IMR-90 (cell line): Measurements from ENCODE around the gene RNF19B. TPM values are rescaled to one million over a fixed set of nuclear protein-coding genes. Genes with fewer than 3 reads are reported as not detected.

ENCODE experiments used
- ATAC-seq: fragments of 200-7000 bp; cut with Tn5 transposase; 2 replicates; pipeline ENCODE4 v1.9.1; 2020; ENCODE audit warnings: low read depth, mild to moderate bottlenecking, moderate library complexity
- BruUV-seq: library from RNA; stranded (reverse); fragments of 400-500 nt; replicated peaks from 2 replicates; lab custom pipeline; 2021; lab: Mats Ljungman, UMichigan
- CTCF ChIA-PET: fragments of 300-600 bp; formaldehyde crosslinking; extraction: SDS; loops from one replicate; lab custom pipeline; 2021; ENCODE audit warnings: antibody characterized with exemption; lab: Yijun Ruan, JAX
- POLR2A ChIA-PET: fragments of 300-600 bp; sonication (Branson Sonifier 250); formaldehyde crosslinking; loops from one replicate; lab custom pipeline; 2022; ENCODE audit warnings: antibody characterized with exemption; ENCODE audit not compliant: unreplicated experiment; lab: Charles Lee
- DNase-seq: peaks from one replicate; pipeline ENCODE4 v3.0.0; 2013
- H2AFZ ChIP-seq: replicated peaks from 2 replicates; pipeline ENCODE3; 2013; ENCODE audit warnings: low read length, mild to moderate bottlenecking; ENCODE audit not compliant: poor library complexity
- H2AK5ac ChIP-seq: 2 replicates; pipeline ENCODE4 v1.6.1; 2013; ENCODE audit warnings: low read depth, low read length, inconsistent platforms
- H2AK9ac ChIP-seq: replicated peaks from 2 replicates; pipeline ENCODE3; 2013; ENCODE audit warnings: mild to moderate bottlenecking, low read depth, low read length, moderate library complexity; ENCODE audit not compliant: poor library complexity
- H2BK120ac ChIP-seq: 2 replicates; pipeline ENCODE4 v1.6.1; 2013; ENCODE audit warnings: low read depth, low read length, inconsistent platforms
- H2BK15ac ChIP-seq: 3 replicates; pipeline ENCODE4 v1.6.1; 2013; ENCODE audit warnings: low read depth, low read length, inconsistent platforms
- H2BK20ac ChIP-seq: 2 replicates; pipeline ENCODE4 v1.6.1; 2013; ENCODE audit warnings: low read depth, mild to moderate bottlenecking, inconsistent platforms, low read length, moderate library complexity
- H2BK5ac ChIP-seq: 2 replicates; pipeline ENCODE4 v1.6.1; 2013; ENCODE audit warnings: mild to moderate bottlenecking, low read depth, low read length, inconsistent platforms; ENCODE audit not compliant: poor library complexity, severe bottlenecking
- H3K14ac ChIP-seq: replicated peaks from 2 replicates; pipeline ENCODE4 v1.6.1; 2013; ENCODE audit warnings: low read depth, low read length, inconsistent platforms
- H3K18ac ChIP-seq: 2 replicates; pipeline ENCODE4 v1.6.1; 2013; ENCODE audit warnings: low read depth, low read length, control low read depth
- H3K23ac ChIP-seq: 2 replicates; pipeline ENCODE4 v1.6.1; 2013; ENCODE audit warnings: low read depth, low read length, inconsistent platforms
- H3K27ac ChIP-seq: 2 replicates; pipeline ENCODE4 v1.5.1; 2013; ENCODE audit warnings: mild to moderate bottlenecking, control low read depth, low read length; ENCODE audit not compliant: insufficient read depth
- H3K27me3 ChIP-seq: 2 replicates; pipeline ENCODE4 v1.6.1; 2013; ENCODE audit warnings: low read length; ENCODE audit not compliant: control insufficient read depth, insufficient read depth
- H3K36me3 ChIP-seq: 2 replicates; pipeline ENCODE4 v1.6.1; 2013; ENCODE audit warnings: low read length, mixed read lengths; ENCODE audit not compliant: control insufficient read depth, insufficient read depth
- H3K4ac ChIP-seq: 2 replicates; pipeline ENCODE4 v1.6.1; 2013; ENCODE audit warnings: low read depth, low read length, inconsistent platforms
- H3K4me1 ChIP-seq: 2 replicates; pipeline ENCODE4 v1.6.1; 2013; ENCODE audit warnings: low read length, mixed read lengths; ENCODE audit not compliant: control insufficient read depth, insufficient read depth
- H3K4me2 ChIP-seq: 2 replicates; pipeline ENCODE4 v1.6.1; 2013; ENCODE audit warnings: low read depth, mild to moderate bottlenecking, control low read depth, low read length, moderate library complexity
- H3K4me3 ChIP-seq: 2 replicates; pipeline ENCODE4 v1.5.1; 2013; ENCODE audit warnings: low read depth, mild to moderate bottlenecking, control low read depth, low read length, moderate library complexity; ENCODE audit not compliant: insufficient read depth
- H3K56ac ChIP-seq: 2 replicates; pipeline ENCODE4 v1.6.1; 2013; ENCODE audit warnings: low read length, inconsistent platforms; ENCODE audit not compliant: insufficient read depth; ENCODE audit errors: extremely low read depth
- H3K79me1 ChIP-seq, 2 experiments: 2 replicates each; pipeline ENCODE4 v1.6.1; 2013; ENCODE audit warnings: low read length in 2 of 2, inconsistent platforms in 1 of 2, low read depth in 1 of 2
- H3K9ac ChIP-seq: 2 replicates; pipeline ENCODE4 v1.6.1; 2013; ENCODE audit warnings: low read depth, low read length, control low read depth
- H3K9me1 ChIP-seq: 2 replicates; pipeline ENCODE4 v1.6.1; 2013; ENCODE audit warnings: low read length, inconsistent platforms; ENCODE audit not compliant: insufficient read depth
- H3K9me3 ChIP-seq: 2 replicates; pipeline ENCODE4 v1.6.1; 2013; ENCODE audit warnings: low read length; ENCODE audit not compliant: control insufficient read depth, insufficient read depth
- H4K20me1 ChIP-seq: 2 replicates; pipeline ENCODE4 v1.6.1; 2013; ENCODE audit warnings: low read length, inconsistent platforms; ENCODE audit not compliant: insufficient read depth
- H4K5ac ChIP-seq: 2 replicates; pipeline ENCODE4 v1.6.1; 2013; ENCODE audit warnings: mild to moderate bottlenecking, low read depth, low read length, control low read depth
- H4K8ac ChIP-seq, 2 experiments: 2 replicates each; pipeline ENCODE4 v1.6.1; 2013; ENCODE audit warnings: low read depth in 2 of 2, low read length in 2 of 2, control low read depth in 1 of 2, inconsistent platforms in 1 of 2
- H4K91ac ChIP-seq: 2 replicates; pipeline ENCODE4 v1.6.1; 2013; ENCODE audit warnings: low read depth, low read length, inconsistent platforms; ENCODE audit not compliant: insufficient read depth
- BHLHE40 ChIP-seq: fragments of 150-350 bp; IDR thresholded peaks from 2 replicates; pipeline ENCODE4 v1.6.1; 2016; ENCODE audit warnings: mild to moderate bottlenecking, low read depth, low read length
- CEBPB ChIP-seq: IDR thresholded peaks from 2 replicates; pipeline ENCODE4 v1.6.1; 2012; ENCODE audit warnings: low read depth, low read length, improper control_type of control experiment
- CHD1 ChIP-seq: IDR thresholded peaks from 2 replicates; pipeline ENCODE4 v1.6.1; 2012; ENCODE audit warnings: low read depth, low read length, improper control_type of control experiment
- CTCF ChIP-seq: conservative IDR thresholded peaks from 2 replicates; pipeline ENCODE4 v1.5.1; 2012; ENCODE audit warnings: mild to moderate bottlenecking, low read depth, low read length, improper control_type of control experiment
- ELK1 ChIP-seq: fragments of 150-350 bp; IDR thresholded peaks from 2 replicates; pipeline ENCODE4 v1.6.1; 2016; ENCODE audit warnings: low read depth, mild to moderate bottlenecking, low read length, moderate library complexity, borderline replicate concordance
- FOS ChIP-seq: fragments of 150-350 bp; IDR thresholded peaks from 2 replicates; pipeline ENCODE4 v1.6.1; 2016; ENCODE audit warnings: low read depth, low read length
- MAFK ChIP-seq: IDR thresholded peaks from 2 replicates; pipeline ENCODE4 v1.6.1; 2012; ENCODE audit warnings: low read depth, low read length, improper control_type of control experiment
- MXI1 ChIP-seq: IDR thresholded peaks from 2 replicates; pipeline ENCODE4 v1.6.1; 2012; ENCODE audit warnings: low read depth, mild to moderate bottlenecking, low read length, moderate library complexity, borderline replicate concordance
- POLR2A ChIP-seq: IDR thresholded peaks from 2 replicates; pipeline ENCODE4 v1.6.1; 2012; ENCODE audit warnings: mild to moderate bottlenecking, low read depth, low read length
- RFX5 ChIP-seq: IDR thresholded peaks from 2 replicates; pipeline ENCODE4 v1.8.0; 2012; ENCODE audit warnings: low read depth, mild to moderate bottlenecking, low read length, moderate library complexity
- SMC3 ChIP-seq: fragments of 150-350 bp; IDR thresholded peaks from 2 replicates; pipeline ENCODE4 v1.6.1; 2016; ENCODE audit warnings: low read depth, mild to moderate bottlenecking, antibody characterized with exemption, low read length, moderate library complexity
- USF2 ChIP-seq: fragments of 150-350 bp; IDR thresholded peaks from 2 replicates; pipeline ENCODE4 v1.6.1; 2017; ENCODE audit warnings: mild to moderate bottlenecking, antibody characterized with exemption, low read length, low read depth
- WGBS, 2 experiments: methylation state at CpG; one replicate each; pipeline versions ENCODE4 v1.1.5 to v1.1.7; 2013; ENCODE audit warnings: missing lambda C conversion rate in 2 of 2; ENCODE audit not compliant: insufficient read length in 1 of 2; ENCODE audit errors: extremely low coverage in 2 of 2; 5-methylcytosine and 5-hydroxymethylcytosine counted together
- dilution Hi-C: fragments of 300-500 bp; cut with HindIII; formaldehyde crosslinking; loops from one replicate; pipeline ENCODE4 v1.14.3; 2018; ENCODE audit warnings: low sequenced_read_pairs; ENCODE audit not compliant: unreplicated experiment
- in situ Hi-C: fragments of 300-500 bp; cut with MboI; formaldehyde crosslinking; loops from 3 replicates; pipeline ENCODE4 v1.14.3; 2019; ENCODE audit warnings: low sequenced_read_pairs, inconsistent platforms, mixed read lengths
- intact Hi-C: fragments of 100-400 bp; cut with micrococcal nuclease; formaldehyde crosslinking; loops from 2 replicates; pipeline ENCODE4 v1.10.0; 2022
- polyA plus RNA-seq, 3 experiments: library from polyadenylated mRNA; depleted of rRNA; stranded (reverse); fragments of >200 nt; gene quantifications; 2 replicates each; pipeline ENCODE4 v1.2.3, GENCODE V29; 2012; ENCODE audit warnings: low replicate concordance in 1 of 3
- total RNA-seq: library from RNA; depleted of rRNA; stranded (reverse); fragments of >200 nt; gene quantifications from 2 replicates; pipeline ENCODE4 v1.2.3, GENCODE V29; 2012

Gene RNF19B
- total and polyA plus RNA-seq, 2 of the 4 experiments (the other 2 are of a cell fraction) = 10.0 to 11.6 TPM

DNA sequence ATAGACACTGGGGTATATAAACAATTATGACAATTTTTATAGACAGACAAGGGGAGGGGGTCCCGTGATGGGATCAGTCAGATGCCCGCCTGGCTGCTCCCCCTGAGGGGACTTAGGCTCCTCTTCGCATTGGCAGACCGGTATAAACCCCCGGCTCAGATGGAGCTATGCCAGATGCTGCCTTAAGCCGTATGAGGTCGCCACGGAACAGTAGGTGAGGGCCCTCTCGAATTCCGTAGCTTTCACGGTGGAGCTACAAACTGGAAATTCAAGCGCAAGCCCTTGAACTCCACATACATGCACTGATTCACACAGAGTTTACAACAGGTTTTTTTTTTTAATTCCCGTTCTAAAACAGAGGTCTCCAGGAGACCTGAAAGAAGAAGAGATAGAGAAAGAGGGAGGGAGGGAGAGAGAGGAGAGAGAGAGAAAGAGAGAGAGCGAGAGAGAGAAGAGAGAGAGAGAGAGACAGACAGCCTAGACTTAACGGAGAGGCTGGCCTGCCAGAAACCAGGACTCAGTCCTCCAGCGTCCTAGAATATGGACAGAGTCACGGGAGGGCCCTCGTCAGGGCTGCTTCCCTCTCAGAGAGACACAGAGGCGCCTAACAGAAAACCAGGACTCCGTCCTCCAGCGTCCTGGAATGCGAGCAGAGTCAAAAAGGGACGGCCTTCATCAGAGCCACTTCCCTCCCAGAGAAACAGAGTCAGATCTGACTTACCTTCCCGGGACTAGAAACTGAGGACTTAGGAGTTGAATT, 39.0 kb downstream of the RNF19B start (continued):
- TF ChIP-seq CEBPB = no peak

- Histone ChIP-seq H3K9me1 (peaks cover 4% of the 10 kb centered on the region), H4K20me1 (no peaks in the 10 kb centered on the region), H3K18ac (no peak overlapping the region), H3K79me1 (no peaks in the 10 kb centered on the region), H4K91ac (no peak overlapping the region), H3K4me1 (no peaks in the 10 kb centered on the region), H3K4ac (no peak overlapping the region), H3K9me3 (no peaks in the 10 kb centered on the region), H2BK20ac (no peak overlapping the region), H3K27ac (no peak overlapping the region), H2BK120ac (no peak overlapping the region), H2BK5ac (no peak overlapping the region), H3K4me3 (no peak overlapping the region), H3K36me3 (no peaks in the 10 kb centered on the region), H2AK9ac (no peak overlapping the region), H3K23ac (no peak overlapping the region), H3K27me3 (peaks cover 2% of the 10 kb centered on the region), H3K56ac (no peak overlapping the region), H3K4me2 (no peak overlapping the region), H2BK15ac (no peak overlapping the region), H2AK5ac (no peak overlapping the region), H4K8ac (no peak overlapping the region), H4K5ac (no peak overlapping the region), H2AFZ (peak overlapping the region; percentile 51), H3K14ac (no peak overlapping the region), H3K9ac (no peak overlapping the region)
- ATAC-seq = no peak
- ChIA-PET CTCF (interaction anchor here (0.6 kb wide), 1 partner anchor 418 kb away, joined by 4 read pairs; no protein-coding TSS in a partner anchor), POLR2A (no interaction called here)
- intact Hi-C loops (no loop called here), dilution Hi-C loops (no loop called here), in situ Hi-C loops (no loop called here)
- DNase-seq = no peak
- no TSS peak for BruUV-seq
- TF ChIP-seq CTCF (no peak), SMC3 (no peak), BHLHE40 (no peak), MAFK (no peak), MXI1 (no peak), RFX5 (no peak), ELK1 (no peak), POLR2A (no peak), CHD1 (no peak), USF2 (no peak), FOS (no peak)
- WGBS, 2 experiments = 25% methylated on average over 13 of the region's 31 CpGs; no CpG with 5 or more reads in 1 of the 2 experiments
Observed at GRCh38 chr1:32924881-32925344, 39.7 kb downstream of the RNF19B start.
